CD14-positive monocyte (primary cell): ENCODE results near the gene BRIP1. TPM values are rescaled to one million over a fixed set of nuclear protein-coding genes. Genes with fewer than 3 reads are reported as not detected.

Experiments used
- DNase-seq, 3 donors: peaks; one replicate each; pipeline ENCODE4 v3.0.0-alpha.2; 2011 to 2022
- H2AFZ ChIP-seq: 2 replicates; pipeline ENCODE4 v1.6.0; 2012; ENCODE audit warnings: mild to moderate bottlenecking, low read depth, low read length, inconsistent platforms; ENCODE audit not compliant: insufficient read depth, poor library complexity, severe bottlenecking
- H3K27ac ChIP-seq, 2 donors: 1 replicate in 1 of 2; 2 replicates in 1 of 2; pipeline ENCODE4 v1.5.1; 2012 to 2013; ENCODE audit warnings: low read length in 2 of 2, control low read depth in 1 of 2, inconsistent platforms in 1 of 2, low read depth in 1 of 2, mild to moderate bottlenecking in 1 of 2
- H3K27me3 ChIP-seq, 2 donors: one replicate each; pipeline versions ENCODE4 v1.6.0 to v1.6.1; 2011 to 2013; ENCODE audit warnings: low read length in 2 of 2; ENCODE audit not compliant: control insufficient read depth in 2 of 2, insufficient read depth in 2 of 2
- H3K36me3 ChIP-seq, 2 donors: replicated peaks in 1 of 2; 1 replicate in 1 of 2; 2 replicates in 1 of 2; pipeline versions ENCODE4 v1.5.1 to v1.6.1; 2012 to 2013; ENCODE audit warnings: low read length in 2 of 2, control low read depth in 1 of 2, inconsistent platforms in 1 of 2, mild to moderate bottlenecking in 1 of 2; ENCODE audit not compliant: insufficient read depth in 2 of 2, control insufficient read depth in 1 of 2
- H3K4me1 ChIP-seq, 2 donors: 1 replicate in 1 of 2; 2 replicates in 1 of 2; pipeline versions ENCODE4 v1.5.1 to v1.6.1; 2012 to 2013; ENCODE audit warnings: low read length in 2 of 2, control low read depth in 1 of 2, inconsistent platforms in 1 of 2, mild to moderate bottlenecking in 1 of 2, moderate library complexity in 1 of 2; ENCODE audit not compliant: insufficient read depth in 2 of 2, control insufficient read depth in 1 of 2
- H3K4me2 ChIP-seq: replicated peaks from 2 replicates; pipeline ENCODE3; 2012; ENCODE audit warnings: low read length, moderate library complexity, mild to moderate bottlenecking; ENCODE audit not compliant: poor library complexity, severe bottlenecking; ENCODE audit errors: extremely low read depth
- H3K4me3 ChIP-seq, 3 experiments: fragments of 200-600 bp in 1 of 3; sonication (generic) in 1 of 3; replicated peaks in 1 of 3; 1 replicate in 2 of 3; 2 replicates in 1 of 3; pipeline ENCODE4 v1.5.1; 2011 to 2013; ENCODE audit warnings: low read length in 3 of 3, mild to moderate bottlenecking in 3 of 3, control low read depth in 2 of 3, low read depth in 2 of 3, inconsistent platforms in 1 of 3, moderate library complexity in 1 of 3
- H3K79me2 ChIP-seq: 2 replicates; pipeline ENCODE4 v1.6.0; 2012; ENCODE audit warnings: mild to moderate bottlenecking, control low read depth, inconsistent platforms, low read length, moderate library complexity; ENCODE audit not compliant: insufficient read depth
- H3K9ac ChIP-seq: 2 replicates; pipeline ENCODE4 v1.6.0; 2017; ENCODE audit warnings: low read length, mild to moderate bottlenecking; ENCODE audit not compliant: insufficient read depth, poor library complexity, severe bottlenecking
- H3K9me3 ChIP-seq, 2 donors: replicated peaks in 1 of 2; 1 replicate in 1 of 2; 2 replicates in 1 of 2; pipeline versions ENCODE4 v1.5.1 to v1.6.1; 2012 to 2013; ENCODE audit warnings: low read length in 2 of 2, control low read depth in 1 of 2; ENCODE audit not compliant: control insufficient read depth in 1 of 2, insufficient read depth in 1 of 2
- H4K20me1 ChIP-seq: 2 replicates; pipeline ENCODE4 v1.6.0; 2012; ENCODE audit warnings: mild to moderate bottlenecking, low read length, control low read depth, moderate library complexity; ENCODE audit not compliant: insufficient read depth
- H3K27ac Mint-ChIP-seq, 7 donors: one replicate each; pipeline ENCODE4 v1.8.0; 2020; ENCODE audit warnings: mild to moderate bottlenecking in 7 of 7, mixed read lengths in 7 of 7, moderate library complexity in 6 of 7, inconsistent platforms in 2 of 7
- H3K27me3 Mint-ChIP-seq, 3 donors: one replicate each; pipeline ENCODE4 v1.8.0; 2021 to 2022; ENCODE audit warnings: low read depth in 3 of 3, mild to moderate bottlenecking in 3 of 3, mixed read lengths in 3 of 3, moderate library complexity in 3 of 3, inconsistent platforms in 1 of 3
- H3K36me3 Mint-ChIP-seq, 2 donors: one replicate each; pipeline ENCODE4 v1.8.0; 2020; ENCODE audit warnings: mixed read lengths in 2 of 2, inconsistent platforms in 1 of 2, mild to moderate bottlenecking in 1 of 2
- H3K4me1 Mint-ChIP-seq: one replicate; pipeline ENCODE4 v1.8.0; 2020; ENCODE audit warnings: mild to moderate bottlenecking, mixed read lengths
- H3K4me3 Mint-ChIP-seq, 2 donors: one replicate each; pipeline ENCODE4 v1.8.0; 2020; ENCODE audit warnings: mild to moderate bottlenecking in 2 of 2, mixed read lengths in 2 of 2, moderate library complexity in 1 of 2
- H3K9me3 Mint-ChIP-seq, 7 donors: one replicate each; pipeline ENCODE4 v1.8.0; 2020 to 2022; ENCODE audit warnings: mixed read lengths in 7 of 7, mild to moderate bottlenecking in 6 of 7, moderate library complexity in 6 of 7, inconsistent platforms in 2 of 7
- CTCF ChIP-seq: fragments of 200-600 bp; IDR thresholded peaks from one replicate; pipeline ENCODE4 v1.8.0; 2022; ENCODE audit warnings: antibody characterized with exemption, mild to moderate bottlenecking
- WGBS: methylation state at CpG from one replicate; pipeline ENCODE4 v1.1.5; 2013; ENCODE audit warnings: missing lambda C conversion rate; ENCODE audit not compliant: insufficient coverage; 5-methylcytosine and 5-hydroxymethylcytosine counted together
- intact Hi-C, 2 donors: fragments of 100-400 bp; cut with micrococcal nuclease; formaldehyde crosslinking; loops; one replicate each; pipeline versions ENCODE4 v1.15.0 to v1.15.1; 2023
- polyA plus RNA-seq, 3 donors: library from polyadenylated mRNA; depleted of rRNA in 1 of 3; unstranded in 2 of 3; stranded (reverse) in 1 of 3; fragments of 300-500 nt in 2 of 3; fragments of >200 nt in 1 of 3; fragmentation: Illumina TruSeq in 2 of 3; gene quantifications; 1 replicate in 2 of 3; 2 replicates in 1 of 3; pipeline ENCODE4 v1.2.3, GENCODE V29; 2012 to 2021

Gene BRIP1
- polyA plus RNA-seq, 3 donors = 0.11 to 0.12 TPM; not detected in 1

GRCh38 chr17:61794242-61794641, 69.1 kb downstream of the BRIP1 start:
- WGBS = no CpG with 5 or more reads among the region's 4 CpGs
- Histone ChIP-seq H2AFZ (no peak overlapping the region), H3K9me3 (no peaks in the 10 kb centered on the region), H3K27ac (no peak overlapping the region), H3K4me1 (no peaks in the 10 kb centered on the region), H3K27me3 (no peaks in the 10 kb centered on the region), H4K20me1 (no peaks in the 10 kb centered on the region), H3K36me3 (peaks cover 5 to 19% of the 10 kb centered on the region in 2 donors), H3K79me2 (no peaks in the 10 kb centered on the region), H3K4me3 (no peak overlapping the region), H3K4me2 (no peak overlapping the region), H3K9ac (no peak overlapping the region)
- intact Hi-C loops = no loop called here
- Mint-ChIP-seq H3K4me1 (no peaks in the 10 kb centered on the region), H3K4me3 (no peak overlapping the region), H3K9me3 (peaks cover 0 to 6% (median 2%) of the 10 kb centered on the region in 7 donors), H3K36me3 (peaks cover 33 to 47% of the 10 kb centered on the region in 2 donors), H3K27ac (no peak overlapping the region), H3K27me3 (peaks cover 0 to 2% (median 0%) of the 10 kb centered on the region in 3 donors)
- TF ChIP-seq CTCF = no peak
- DNase-seq = no peak

DNA sequence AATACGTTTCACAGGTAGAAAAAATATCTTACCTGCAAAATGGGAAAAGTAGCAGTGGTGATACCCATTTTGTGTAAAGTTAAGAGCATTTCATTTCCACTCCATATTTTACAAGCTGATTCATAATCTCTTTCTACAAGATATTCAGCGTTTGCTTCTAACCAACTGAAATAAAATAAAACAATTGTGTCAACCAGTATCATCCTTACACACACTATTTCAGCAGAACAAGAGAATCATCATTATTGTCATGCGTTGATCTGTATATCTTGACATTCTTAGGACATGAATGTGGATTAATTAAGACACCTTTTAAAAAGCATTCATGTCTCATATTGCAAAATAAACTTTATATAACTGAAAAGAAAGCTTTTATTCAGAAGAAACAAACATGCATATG, 69.8 kb downstream of the BRIP1 start:
- peaks cover 0 to 6% (median 2%) of the 10 kb centered on the region in 7 donors for H3K9me3 Mint-ChIP-seq
- Histone ChIP-seq H3K27me3 (no peaks in the 10 kb centered on the region), H3K79me2 (no peaks in the 10 kb centered on the region), H3K27ac (no peak overlapping the region), H3K4me3 (no peak overlapping the region), H3K9ac (no peak overlapping the region), H3K4me1 (no peaks in the 10 kb centered on the region), H3K36me3 (peaks cover 5 to 14% of the 10 kb centered on the region in 2 donors), H3K9me3 (no peaks in the 10 kb centered on the region), H2AFZ (no peak overlapping the region), H4K20me1 (no peaks in the 10 kb centered on the region), H3K4me2 (no peak overlapping the region)
- intact Hi-C loops = no loop called here
- no peak for DNase-seq
- no peak for TF ChIP-seq CTCF
- H3K27me3 Mint-ChIP-seq = peaks cover 0 to 2% (median 0%) of the 10 kb centered on the region in 3 donors
- H3K4me3 Mint-ChIP-seq = no peak overlapping the region
- peaks cover 33 to 50% of the 10 kb centered on the region in 2 donors for H3K36me3 Mint-ChIP-seq
- no peaks in the 10 kb centered on the region for H3K4me1 Mint-ChIP-seq
- no peak overlapping the region for H3K27ac Mint-ChIP-seq
- WGBS = 100% methylated on average over 1 of the region's 3 CpGs
